Measurements from ENCODE around the gene SHROOM3. TPM values are rescaled to one million over a fixed set of nuclear protein-coding genes. Genes with fewer than 3 reads are reported as not detected.

Gene SHROOM3
- total RNA-seq, 6 donors from 2014 or later = 62.3 to 216 (median 116) TPM

- H3K27ac ChIP-seq = no peak overlapping the region
- ATAC-seq (ENCODE audit: low FRiP score in 2 of 2) (no peak), DNase-seq (no peak)
- H3K4me1 ChIP-seq = peaks cover 0 to 13% (median 5%) of the 10 kb centered on the region in 4 donors
- no peak overlapping the region for H3K4me3 ChIP-seq
- TF ChIP-seq POLR2AphosphoS5 (IDR thresholded peaks at IDR 0.05) (no peak), POLR2A (IDR thresholded peaks at IDR 0.05) (no peak), CTCF (IDR thresholded peaks at IDR 0.05) (no peak), EP300 (IDR thresholded peaks at IDR 0.05) (no peak)
- H3K27me3 ChIP-seq = no peaks in the 10 kb centered on the region
- no peaks in the 10 kb centered on the region for H3K36me3 ChIP-seq
- H3K9me3 ChIP-seq = no peaks in the 10 kb centered on the region
Observed at GRCh38 chr4:76614589-76614988, 179.6 kb downstream of the SHROOM3 start.

GRCh38 chr4:76615999-76616398, 181.0 kb downstream of the SHROOM3 start:
- Histone ChIP-seq H3K9me3 (no peaks in the 10 kb centered on the region), H3K4me1 (peaks cover 0 to 11% (median 2%) of the 10 kb centered on the region in 4 donors), H3K27ac (no peak overlapping the region), H3K27me3 (no peaks in the 10 kb centered on the region), H3K36me3 (no peaks in the 10 kb centered on the region), H3K4me3 (no peak overlapping the region)
- 53 to 62% methylated on average over 3 of the region's 3 CpGs for WGBS, 2 donors
- TF ChIP-seq POLR2A (IDR thresholded peaks at IDR 0.05) = no peak
- no peak for TF ChIP-seq CTCF (IDR thresholded peaks at IDR 0.05)
- no peak for TF ChIP-seq POLR2AphosphoS5 (IDR thresholded peaks at IDR 0.05)
- DNase-seq (no peak), ATAC-seq (ENCODE audit: low FRiP score in 2 of 2) (no peak)

GRCh38 chr4:76616526-76616925, 181.5 kb downstream of the SHROOM3 start:
- Histone ChIP-seq H3K27ac (no peak overlapping the region), H3K27me3 (no peaks in the 10 kb centered on the region), H3K9me3 (no peaks in the 10 kb centered on the region), H3K4me3 (no peak overlapping the region), H3K36me3 (no peaks in the 10 kb centered on the region), H3K4me1 (peaks cover 0 to 15% (median 2%) of the 10 kb centered on the region in 4 donors)
- WGBS, 2 donors = 80 to 90% methylated on average over 2 of the region's 2 CpGs
- no peak for ATAC-seq (ENCODE audit: low FRiP score in 2 of 2)
- no peak for TF ChIP-seq POLR2A (IDR thresholded peaks at IDR 0.05)
- DNase-seq = no peak

DNA sequence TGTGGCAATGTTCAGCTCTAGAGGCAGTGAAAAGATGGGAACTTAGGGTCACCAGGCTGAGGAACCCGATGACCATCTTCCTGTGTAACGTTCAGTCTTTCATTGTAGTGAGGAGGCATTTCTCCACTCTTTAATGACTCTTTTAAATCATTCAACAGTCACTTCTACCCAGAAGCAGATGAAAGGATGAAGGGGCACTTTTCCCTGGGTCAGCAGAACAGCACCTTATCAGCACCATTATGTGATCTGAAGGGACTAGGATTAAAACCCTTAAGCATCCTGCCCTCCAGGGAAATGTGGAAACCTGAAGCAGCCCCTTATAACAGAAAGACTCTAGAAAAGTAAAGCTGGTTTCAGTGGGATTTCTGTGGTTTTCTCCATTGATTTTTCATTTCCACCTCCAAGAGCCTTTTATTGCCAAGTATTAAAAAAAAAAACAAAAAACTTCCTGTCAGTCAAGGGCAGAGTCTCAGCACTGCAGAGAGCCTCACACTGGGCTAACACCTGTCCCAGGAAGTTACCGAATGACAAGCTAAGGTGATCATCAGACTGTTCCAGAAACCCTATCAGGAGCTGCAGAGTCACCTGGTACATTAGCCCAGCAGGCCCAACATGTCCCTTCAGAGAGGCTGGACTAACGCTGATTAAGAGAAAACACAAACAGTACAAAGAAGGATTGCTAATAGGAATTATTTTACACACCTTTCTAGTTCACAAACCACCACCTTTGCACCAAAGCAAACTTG, 185.9 kb downstream of the SHROOM3 start:
- Histone ChIP-seq H3K4me3 (no peak overlapping the region), H3K4me1 (peaks cover 0 to 35% (median 12%) of the 10 kb centered on the region in 4 donors), H3K27ac (peak overlapping the region; percentile 64 to 81 (median 76)), H3K36me3 (no peaks in the 10 kb centered on the region), H3K27me3 (no peaks in the 10 kb centered on the region), H3K9me3 (no peaks in the 10 kb centered on the region)
- WGBS, 2 donors = 61 to 72% methylated on average over 4 of the region's 4 CpGs
- TF ChIP-seq POLR2A (IDR thresholded peaks at IDR 0.05) (no peak), CTCF (IDR thresholded peaks at IDR 0.05) (no peak), EP300 (IDR thresholded peaks at IDR 0.05) (no peak), POLR2AphosphoS5 (IDR thresholded peaks at IDR 0.05) (no peak)
- DNase-seq (no peak), ATAC-seq (ENCODE audit: low FRiP score in 2 of 2) (no peak)

DNA sequence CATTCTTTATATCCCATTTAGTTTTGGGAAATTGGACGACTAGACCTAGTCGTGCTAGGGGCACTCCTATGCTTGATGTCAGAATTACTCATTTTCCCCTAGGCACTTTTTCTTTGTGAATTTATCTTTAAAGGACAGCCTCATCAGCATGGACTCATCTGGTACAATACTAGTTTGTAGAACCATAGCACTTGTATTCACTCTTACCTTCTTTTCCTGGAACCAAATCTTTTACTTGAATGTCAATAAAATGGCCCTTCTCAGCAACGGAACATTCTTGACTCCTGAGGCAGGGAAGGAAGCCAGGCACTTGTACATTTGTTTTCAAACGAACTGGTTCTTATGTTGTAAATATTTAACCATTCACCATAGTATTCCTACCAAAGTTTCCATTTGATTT, 187.1 kb downstream of the SHROOM3 start:
- peak; percentile 14 to 68 for ATAC-seq (ENCODE audit: low FRiP score in 2 of 2)

More for the DNA sequence above, 187.1 kb downstream of the SHROOM3 start:
- 57 to 61% methylated on average over 4 of the region's 4 CpGs for WGBS, 2 donors
- no peaks in the 10 kb centered on the region for H3K27me3 ChIP-seq
- peaks cover 0 to 35% (median 12%) of the 10 kb centered on the region in 4 donors for H3K4me1 ChIP-seq
- H3K27ac ChIP-seq = peak overlapping the region; percentile 64 to 81 (median 76)
- TF ChIP-seq POLR2A (IDR thresholded peaks at IDR 0.05) = peak in 1 of 4 donors; percentile 21
- peak in 2 of 4 donors; percentile 78 to 93 for TF ChIP-seq EP300 (IDR thresholded peaks at IDR 0.05)
- no peak for TF ChIP-seq CTCF (IDR thresholded peaks at IDR 0.05)
- peak in 1 of 2 donors; percentile 57 for TF ChIP-seq POLR2AphosphoS5 (IDR thresholded peaks at IDR 0.05)
- H3K4me3 ChIP-seq = no peak overlapping the region
- H3K36me3 ChIP-seq = no peaks in the 10 kb centered on the region
- H3K9me3 ChIP-seq = no peaks in the 10 kb centered on the region
- peak in 1 of 2 donors; percentile 59 for DNase-seq
